CD4-positive, alpha-beta T cell treated with Interleukin-15 for 4 hours (primary cell): ENCODE data around the gene HS3ST2.

Experiments used
- DNase-seq: peaks from one replicate; pipeline ENCODE4 v3.0.0-alpha.2; 2020; ENCODE audit warnings: low spot score

HS3ST2 gene

GRCh38 chr16:22813948-22814710 is at the start of gene HS3ST2:
Gene HS3ST2, plus strand, starts transcription at chr16:22814162. Its CDS starts 449 bp downstream, at chr16:22814611.
- no peak for DNase-seq

- DNase-seq, result no peak
Observed at GRCh38 chr16:22764662-22765327, 49.2 kb upstream of the HS3ST2 start.

- DNase-seq, result no peak
Observed at GRCh38 chr16:22765479-22765878, 48.5 kb upstream of the HS3ST2 start.

GRCh38 chr16:22770866-22771265 is 43.1 kb upstream of the HS3ST2 start:
- no peak for DNase-seq

GRCh38 chr16:22771551-22771950 is 42.4 kb upstream of the HS3ST2 start:
- no peak for DNase-seq

GRCh38 chr16:22775220-22775922 is 38.6 kb upstream of the HS3ST2 start:
- DNase-seq, result no peak

GRCh38 chr16:22781480-22781879 is 32.5 kb upstream of the HS3ST2 start:
- DNase-seq, result no peak

GRCh38 chr16:22782314-22782713 is 31.6 kb upstream of the HS3ST2 start:
- DNase-seq, result no peak

GRCh38 chr16:22784690-22785214 is 29.2 kb upstream of the HS3ST2 start:
- no peak for DNase-seq

- no peak for DNase-seq
Observed at GRCh38 chr16:22785552-22785951, 28.4 kb upstream of the HS3ST2 start.

- no peak for DNase-seq
Observed at GRCh38 chr16:22786284-22786683, 27.7 kb upstream of the HS3ST2 start.

GRCh38 chr16:22786691-22787090 is 27.3 kb upstream of the HS3ST2 start:
- DNase-seq, result no peak

- no peak for DNase-seq
Observed at GRCh38 chr16:22787466-22788192, 26.3 kb upstream of the HS3ST2 start.

- no peak for DNase-seq
Observed at GRCh38 chr16:22788193-22788530, 25.8 kb upstream of the HS3ST2 start.

- DNase-seq, result no peak
Observed at GRCh38 chr16:22789281-22789945, 24.5 kb upstream of the HS3ST2 start.

GRCh38 chr16:22797551-22797950 is 16.4 kb upstream of the HS3ST2 start:
- DNase-seq, result no peak

- DNase-seq, result no peak
Observed at GRCh38 chr16:22799113-22799512, 14.8 kb upstream of the HS3ST2 start.

GRCh38 chr16:22804893-22805292 is 9.1 kb upstream of the HS3ST2 start:
- DNase-seq, result no peak

- no peak for DNase-seq
Observed at GRCh38 chr16:22805326-22805725, 8.6 kb upstream of the HS3ST2 start.

- no peak for DNase-seq
Observed at GRCh38 chr16:22806811-22807210, 7.2 kb upstream of the HS3ST2 start.

GRCh38 chr16:22810226-22810625 is 3.7 kb upstream of the HS3ST2 start:
- no peak for DNase-seq
